H9 (cell line): ENCODE data around the gene TMEM47. TPM values are rescaled to one million over a fixed set of nuclear protein-coding genes. Genes with fewer than 3 reads are reported as not detected.

Experiments used
- DNase-seq: peaks from one replicate; pipeline ENCODE4 v3.0.0-alpha.2; 2017
- H2AFZ ChIP-seq: one replicate; pipeline ENCODE4 v1.6.1; 2013; ENCODE audit warnings: mild to moderate bottlenecking, low read length, control low read depth, moderate library complexity
- H2AK5ac ChIP-seq: 2 replicates; pipeline ENCODE4 v1.6.1; 2013; ENCODE audit warnings: low read length, control low read depth, mixed read lengths; ENCODE audit not compliant: insufficient read length
- H2BK120ac ChIP-seq: one replicate; pipeline ENCODE4 v1.6.1; 2013; ENCODE audit warnings: low read depth, mild to moderate bottlenecking, low read length, control low read depth, inconsistent platforms; ENCODE audit not compliant: poor library complexity, severe bottlenecking
- H2BK12ac ChIP-seq: 2 replicates; pipeline ENCODE4 v1.6.1; 2013; ENCODE audit warnings: low read length, control low read depth, mixed read lengths, low read depth; ENCODE audit not compliant: insufficient read length
- H2BK15ac ChIP-seq: 2 replicates; pipeline ENCODE4 v1.6.1; 2013; ENCODE audit warnings: low read depth, low read length, control low read depth
- H2BK20ac ChIP-seq: one replicate; pipeline ENCODE4 v1.6.1; 2013; ENCODE audit warnings: low read depth, mild to moderate bottlenecking, low read length, control low read depth, inconsistent platforms; ENCODE audit not compliant: poor library complexity, severe bottlenecking
- H2BK5ac ChIP-seq: 2 replicates; pipeline ENCODE4 v1.6.1; 2013; ENCODE audit warnings: low read length, control low read depth, mixed read lengths; ENCODE audit not compliant: insufficient read length
- H3K14ac ChIP-seq: 2 replicates; pipeline ENCODE4 v1.6.1; 2013; ENCODE audit warnings: low read length, control low read depth; ENCODE audit not compliant: insufficient read depth
- H3K18ac ChIP-seq: 2 replicates; pipeline ENCODE4 v1.6.1; 2013; ENCODE audit warnings: low read depth, mild to moderate bottlenecking, mixed read lengths, low read length, control low read depth; ENCODE audit not compliant: insufficient read length
- H3K23ac ChIP-seq: 2 replicates; pipeline ENCODE4 v1.6.1; 2013; ENCODE audit warnings: low read length, control low read depth, mixed read lengths, low read depth; ENCODE audit not compliant: insufficient read length
- H3K23me2 ChIP-seq: 2 replicates; pipeline ENCODE4 v1.6.1; 2013; ENCODE audit warnings: low read depth, mild to moderate bottlenecking, mixed read lengths, low read length, control low read depth; ENCODE audit not compliant: insufficient read length, poor library complexity, severe bottlenecking
- H3K27ac ChIP-seq: 2 replicates; pipeline ENCODE4 v1.5.1; 2013; ENCODE audit warnings: low read length, control low read depth, mixed read lengths, low read depth; ENCODE audit not compliant: insufficient read length
- H3K27me3 ChIP-seq: 2 replicates; pipeline ENCODE4 v1.6.1; 2013; ENCODE audit warnings: low read length, control low read depth, inconsistent platforms; ENCODE audit not compliant: insufficient read depth
- H3K4ac ChIP-seq: 2 replicates; pipeline ENCODE4 v1.6.1; 2013; ENCODE audit warnings: low read depth, mild to moderate bottlenecking, control low read depth, inconsistent platforms, low read length, moderate library complexity
- H3K4me1 ChIP-seq: 2 replicates; pipeline ENCODE4 v1.6.1; 2013; ENCODE audit warnings: low read length, control low read depth, inconsistent platforms; ENCODE audit not compliant: insufficient read depth
- H3K4me2 ChIP-seq: 2 replicates; pipeline ENCODE4 v1.6.1; 2013; ENCODE audit warnings: low read length, control low read depth, mixed read lengths; ENCODE audit not compliant: insufficient read length, insufficient read depth
- H3K56ac ChIP-seq: 2 replicates; pipeline ENCODE4 v1.6.1; 2013; ENCODE audit warnings: low read depth, mild to moderate bottlenecking, mixed read lengths, low read length, control low read depth; ENCODE audit not compliant: insufficient read length
- H3K79me1 ChIP-seq: 2 replicates; pipeline ENCODE4 v1.6.1; 2013; ENCODE audit warnings: low read depth, mild to moderate bottlenecking, moderate library complexity, low read length, control low read depth, inconsistent platforms; ENCODE audit not compliant: insufficient read depth, poor library complexity, severe bottlenecking
- H3K79me2 ChIP-seq: 2 replicates; pipeline ENCODE4 v1.6.1; 2013; ENCODE audit warnings: low read length, control low read depth, inconsistent platforms; ENCODE audit not compliant: insufficient read depth
- H3K9ac ChIP-seq: 2 replicates; pipeline ENCODE4 v1.6.1; 2013; ENCODE audit warnings: low read length, control low read depth, mixed read lengths; ENCODE audit not compliant: insufficient read length; ENCODE audit errors: extremely low read depth
- H3K9me3 ChIP-seq: one replicate; pipeline ENCODE4 v1.6.1; 2013; ENCODE audit warnings: low read depth, low read length, inconsistent platforms; ENCODE audit not compliant: control insufficient read depth
- H3T11ph ChIP-seq: one replicate; pipeline ENCODE4 v1.6.1; 2013; ENCODE audit warnings: mild to moderate bottlenecking, low read length, control low read depth, inconsistent platforms
- H4K20me1 ChIP-seq: one replicate; pipeline ENCODE4 v1.6.1; 2013; ENCODE audit not compliant: control insufficient read depth, insufficient read length, insufficient read depth
- H4K5ac ChIP-seq: 2 replicates; pipeline ENCODE4 v1.6.1; 2013; ENCODE audit warnings: low read depth, mild to moderate bottlenecking, mixed read lengths, low read length, control low read depth; ENCODE audit not compliant: insufficient read length
- H4K8ac ChIP-seq: replicated peaks from 2 replicates; pipeline ENCODE4 v1.6.1; 2013; ENCODE audit warnings: low read length, control low read depth, mixed read lengths, low read depth; ENCODE audit not compliant: insufficient read length
- H4K91ac ChIP-seq: 2 replicates; pipeline ENCODE4 v1.6.1; 2013; ENCODE audit warnings: low read depth, mild to moderate bottlenecking, moderate library complexity, mixed read lengths, low read length, control low read depth; ENCODE audit not compliant: insufficient read length
- H3K27ac Mint-ChIP-seq, 3 experiments: 2 replicates in 2 of 3; 3 replicates in 1 of 3; pipeline ENCODE4 v1.8.0; 2020 to 2021; ENCODE audit warnings: mixed read lengths in 3 of 3, mild to moderate bottlenecking in 1 of 3, moderate library complexity in 1 of 3
- H3K27me3 Mint-ChIP-seq: 2 replicates; pipeline ENCODE4 v1.8.0; 2021; ENCODE audit warnings: low read depth, mild to moderate bottlenecking, moderate library complexity, mixed read lengths
- H3K36me3 Mint-ChIP-seq, 3 experiments: 2 replicates in 2 of 3; 3 replicates in 1 of 3; pipeline ENCODE4 v1.8.0; 2020 to 2021; ENCODE audit warnings: low read depth in 3 of 3, mixed read lengths in 3 of 3; ENCODE audit not compliant: insufficient read depth in 1 of 3
- H3K4me1 Mint-ChIP-seq, 2 experiments: 2 replicates each; pipeline ENCODE4 v1.8.0; 2020; ENCODE audit warnings: mixed read lengths in 2 of 2
- H3K4me3 Mint-ChIP-seq, 2 experiments: 2 replicates in 1 of 2; 3 replicates in 1 of 2; pipeline ENCODE4 v1.8.0; 2020 to 2021; ENCODE audit warnings: mild to moderate bottlenecking in 2 of 2, mixed read lengths in 2 of 2, moderate library complexity in 1 of 2
- H3K9me3 Mint-ChIP-seq, 2 experiments: 2 replicates in 1 of 2; 3 replicates in 1 of 2; pipeline ENCODE4 v1.8.0; 2020; ENCODE audit warnings: mild to moderate bottlenecking in 2 of 2, mixed read lengths in 2 of 2, moderate library complexity in 1 of 2
- CTCF ChIP-seq: fragments of 200-600 bp; sonication (generic); conservative IDR thresholded peaks from 3 replicates; pipeline ENCODE4 v1.8.0; 2021; ENCODE audit warnings: antibody characterized with exemption, mild to moderate bottlenecking
- WGBS: extraction: QIAGEN DNeasy Blood & Tissue Kit; methylation state at CpG from one replicate; pipeline ENCODE4 v1.1.7; 2013; ENCODE audit warnings: missing lambda C conversion rate, low lambda C conversion rate, mixed read lengths; ENCODE audit not compliant: insufficient read length; ENCODE audit errors: extremely low coverage; 5-methylcytosine and 5-hydroxymethylcytosine counted together
- total RNA-seq: library from RNA; stranded (reverse); gene quantifications from 2 replicates; pipeline ENCODE4 v1.2.1, GENCODE V29; 2021

TMEM47 gene
- total RNA-seq, 1 experiment from 2014 or later = 26.0 TPM

GRCh38 chrX:34584781-34585180 is 72.3 kb downstream of the TMEM47 start:
- Mint-ChIP-seq H3K4me1 (peaks cover 21 to 22% of the 10 kb centered on the region in 2 experiments), H3K4me3 (no peak overlapping the region), H3K27me3 (no peaks in the 10 kb centered on the region), H3K27ac (no peak overlapping the region), H3K36me3 (peaks cover 0 to 19% (median 0%) of the 10 kb centered on the region in 3 experiments; a peak in 3 of 7 replicates), H3K9me3 (peaks cover 13 to 58% of the 10 kb centered on the region in 2 experiments; a peak in 4 of 5 replicates)
- Histone ChIP-seq H4K91ac (no peak overlapping the region), H2AFZ (no peak overlapping the region), H3K14ac (no peak overlapping the region), H3K4me1 (no peaks in the 10 kb centered on the region), H3K27me3 (no peaks in the 10 kb centered on the region), H3K56ac (no peak overlapping the region), H3K4me2 (no peak overlapping the region), H2BK12ac (no peak overlapping the region), H3K23me2 (no peaks in the 10 kb centered on the region), H3K9me3 (no peaks in the 10 kb centered on the region), H3K9ac (no peak overlapping the region), H3K18ac (no peak overlapping the region), H3K79me1 (no peaks in the 10 kb centered on the region), H3K79me2 (no peaks in the 10 kb centered on the region), H4K5ac (no peak overlapping the region), H3K27ac (no peak overlapping the region), H3K23ac (no peak overlapping the region), H4K8ac (no peak overlapping the region), H4K20me1 (no peaks in the 10 kb centered on the region), H2BK120ac (no peak overlapping the region), H2BK5ac (no peak overlapping the region), H2BK15ac (no peak overlapping the region), H3T11ph (no peak overlapping the region), H2AK5ac (no peak overlapping the region), H2BK20ac (no peak overlapping the region), H3K4ac (no peak overlapping the region)
- TF ChIP-seq CTCF = no peak
- DNase-seq = no peak
- no CpG with 5 or more reads among the region's 1 CpG for WGBS
